ENCODE data around the gene PCNT. TPM values are rescaled to one million over a fixed set of nuclear protein-coding genes. Genes with fewer than 3 reads are reported as not detected.

PCNT gene
- total and polyA plus RNA-seq, 9 of the 15 experiments (the other 6 are each of a cell fraction or from before 2014, with no cell fraction given): 9.1 to 53.5 (median 31.3) TPM

GRCh38 chr21:46478910-46479309, 155.0 kb downstream of the PCNT start:
- intact Hi-C loops (cut with micrococcal nuclease) (no loop called here), in situ Hi-C loops (cut with MboI) (no loop called here)
- TF ChIP-seq PTTG1 (tag; IDR thresholded peaks at IDR 0.05; ENCODE audit: low read depth) (no peak), HOMEZ (CRISPR knock-in tag; IDR thresholded peaks at IDR 0.05) (no peak), ATF2 (CRISPR knock-in tag; IDR thresholded peaks at IDR 0.05) (no peak), TFAM (CRISPR knock-in tag; conservative IDR thresholded peaks at IDR 0.05) (no peak), COPS2 (conservative IDR thresholded peaks at IDR 0.05) (no peak), TEAD1 (CRISPR knock-in tag; IDR thresholded peaks at IDR 0.05) (no peak), SLC30A9 (CRISPR knock-in tag; IDR thresholded peaks at IDR 0.05) (no peak), HSF4 (CRISPR knock-in tag; IDR thresholded peaks at IDR 0.05; ENCODE audit: borderline replicate concordance) (no peak), BCOR (IDR thresholded peaks at IDR 0.05) (no peak), NR3C1 (CRISPR knock-in tag; IDR thresholded peaks at IDR 0.05) (no peak), CHD1 (IDR thresholded peaks at IDR 0.05; ENCODE audit: low read length) (no peak), RBFOX2 (IDR thresholded peaks at IDR 0.05; ENCODE audit: low read depth, low read length) (no peak), ESRRB (CRISPR knock-in tag; IDR thresholded peaks at IDR 0.05; ENCODE audit: borderline replicate concordance) (no peak), AFF4 (CRISPR knock-in tag; IDR thresholded peaks at IDR 0.05) (no peak), BRD9 (IDR thresholded peaks at IDR 0.05; ENCODE audit: low read depth, partially characterized antibody) (no peak)
- FAIRE-seq (no peak), DNase-seq (ENCODE audit: extremely low read depth in 1 of 4, low spot score in 3 of 4) (no peak), ATAC-seq (no peak)
- Histone ChIP-seq H3K9me3 (replicated peaks; ENCODE audit: control insufficient read depth, insufficient read depth, low read depth, low read length) (no peaks in the 10 kb centered on the region), H3K4me3 (no peak overlapping the region), H3K36me3 (ENCODE audit: control insufficient read depth, insufficient read depth, low read length) (peaks cover 12% of the 10 kb centered on the region; the same call in 2 of the 3 replicates), H3K9ac (ENCODE audit: insufficient read depth in 1 of 2, low read depth in 2 of 2, low read length in 2 of 2) (no peak overlapping the region), H3K4me2 (ENCODE audit: insufficient read depth, low read length) (no peak overlapping the region), H3K27ac (ENCODE audit: extremely low read depth, low read depth, low read length) (no peak overlapping the region), H2AFZ (ENCODE audit: low read depth, low read length) (no peak overlapping the region), H3K79me2 (ENCODE audit: control insufficient read depth, insufficient read depth, low read length) (peaks cover 14% of the 10 kb centered on the region; the same call in 1 of the 3 replicates), H3K9me1 (ENCODE audit: control insufficient read depth, insufficient read depth, low read length) (no peaks in the 10 kb centered on the region), H3K27me3 (ENCODE audit: control insufficient read depth in 2 of 2, insufficient read depth in 2 of 2, low read length in 2 of 2) (no peaks in the 10 kb centered on the region), H4K20me1 (replicated peaks; ENCODE audit: control insufficient read depth, insufficient read depth, low read length) (no peaks in the 10 kb centered on the region), H3K4me1 (replicated peaks in 1 of 2; ENCODE audit: control insufficient read depth in 2 of 2, insufficient read depth in 2 of 2, low read length in 2 of 2) (peaks cover 3 to 7% of the 10 kb centered on the region in 2 experiments; a peak in 1 of 5 replicates)
- ChIA-PET CTCF (ENCODE audit: low intra/inter-chr PET ratio) (no interaction called here), POLR2A (no interaction called here)
- WGBS (ENCODE audit: insufficient coverage, low coverage, missing lambda C conversion rate): 88% methylated on average over 2 of the region's 2 CpGs
- BruUV-seq (replicated peaks): no TSS peak
